Activated CD8-positive, alpha-beta memory T cell treated with anti-CD3 and anti-CD28 coated beads, Interleukin-2, amount 10 ng/mL, durations not matched to agents 7 days and 5 days (primary cell): Measurements from ENCODE around the gene LDLRAD4. TPM values are rescaled to one million over a fixed set of nuclear protein-coding genes. Genes with fewer than 3 reads are reported as not detected.
"Not testable (repeated sequence)": the region's sequence is repeated elsewhere in the genome, so short reads cannot be mapped to it uniquely, and the experiment has no call there.

Experiments
- ATAC-seq: fragments of 150-1000 bp; cut with Tn5 transposase; one replicate; pipeline ENCODE4 v1.10.0; 2021; ENCODE audit warnings: moderate library complexity
- CTCF ChIA-PET: fragments of 350-600 bp; sonication (Branson Sonifier 250); formaldehyde crosslinking; loops from one replicate; lab custom pipeline; 2021; ENCODE audit warnings: antibody characterized with exemption; lab: Charles Lee
- DNase-seq: peaks from one replicate; pipeline ENCODE4 v3.0.0-alpha.2; 2020
- H3K27ac Mint-ChIP-seq: one replicate; pipeline ENCODE4 v1.8.0; 2021; ENCODE audit warnings: mild to moderate bottlenecking, mixed read lengths
- H3K27me3 Mint-ChIP-seq: one replicate; pipeline ENCODE4 v1.8.0; 2021; ENCODE audit warnings: mixed read lengths
- H3K36me3 Mint-ChIP-seq: one replicate; pipeline ENCODE4 v1.8.0; 2021; ENCODE audit warnings: mild to moderate bottlenecking, mixed read lengths
- H3K4me1 Mint-ChIP-seq: one replicate; pipeline ENCODE4 v1.8.0; 2021; ENCODE audit warnings: mixed read lengths
- H3K4me3 Mint-ChIP-seq: one replicate; pipeline ENCODE4 v1.8.0; 2021; ENCODE audit warnings: mild to moderate bottlenecking, moderate library complexity, mixed read lengths
- H3K9me3 Mint-ChIP-seq: one replicate; pipeline ENCODE4 v1.8.0; 2022; ENCODE audit warnings: low read depth, mixed read lengths
- total RNA-seq, 2 experiments: library from RNA; stranded (reverse); gene quantifications; one replicate each; pipeline ENCODE4 v1.2.3, GENCODE V29; 2021

LDLRAD4 gene
- total RNA-seq, 2 experiments from 2014 or later, result 33.9 to 44.5 TPM

DNA sequence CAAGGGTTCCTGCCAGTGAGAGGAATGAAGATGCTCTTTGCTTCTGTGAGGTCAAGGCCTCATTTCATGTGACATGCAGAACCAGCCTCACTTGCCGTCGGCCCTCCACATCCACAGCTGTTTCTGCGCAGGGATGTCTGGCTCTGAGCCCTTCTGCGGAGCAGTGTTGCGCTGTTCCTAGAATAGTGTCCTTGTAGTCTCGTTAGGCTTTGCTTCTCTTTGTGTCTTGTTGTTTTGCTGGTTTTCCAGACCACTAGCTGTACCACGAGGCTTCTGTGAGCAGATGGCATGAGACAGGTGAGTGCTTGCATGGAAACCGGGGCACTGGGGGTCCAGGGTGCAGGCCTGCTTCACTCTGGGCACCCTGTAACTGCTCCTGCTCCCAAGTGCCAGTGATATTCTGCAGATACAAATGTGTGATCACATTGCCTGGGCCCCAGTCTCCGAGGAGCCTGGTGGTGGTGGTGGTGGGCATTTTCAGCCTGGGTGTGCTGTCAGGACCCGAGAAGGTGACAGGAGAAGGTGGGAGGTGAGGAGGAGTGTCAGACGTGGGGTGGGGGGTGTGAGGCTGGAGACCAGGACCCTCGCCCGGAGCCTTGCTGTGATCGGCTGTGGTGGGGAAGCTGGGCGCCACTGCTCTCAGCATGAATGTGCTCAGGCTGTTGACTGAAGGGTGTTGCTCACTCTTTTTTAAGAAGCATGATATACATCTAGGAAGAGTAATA lies 34.3 kb downstream of the LDLRAD4 start:
- no peak for ATAC-seq
- CTCF ChIA-PET, result no interaction called here
- DNase-seq, result no peak
- Mint-ChIP-seq H3K27me3 (peaks cover 28% of the 10 kb centered on the region), H3K4me1 (no peaks in the 10 kb centered on the region), H3K36me3 (no peaks in the 10 kb centered on the region), H3K4me3 (no peak overlapping the region), H3K9me3 (no peaks in the 10 kb centered on the region), H3K27ac (no peak overlapping the region)

DNA sequence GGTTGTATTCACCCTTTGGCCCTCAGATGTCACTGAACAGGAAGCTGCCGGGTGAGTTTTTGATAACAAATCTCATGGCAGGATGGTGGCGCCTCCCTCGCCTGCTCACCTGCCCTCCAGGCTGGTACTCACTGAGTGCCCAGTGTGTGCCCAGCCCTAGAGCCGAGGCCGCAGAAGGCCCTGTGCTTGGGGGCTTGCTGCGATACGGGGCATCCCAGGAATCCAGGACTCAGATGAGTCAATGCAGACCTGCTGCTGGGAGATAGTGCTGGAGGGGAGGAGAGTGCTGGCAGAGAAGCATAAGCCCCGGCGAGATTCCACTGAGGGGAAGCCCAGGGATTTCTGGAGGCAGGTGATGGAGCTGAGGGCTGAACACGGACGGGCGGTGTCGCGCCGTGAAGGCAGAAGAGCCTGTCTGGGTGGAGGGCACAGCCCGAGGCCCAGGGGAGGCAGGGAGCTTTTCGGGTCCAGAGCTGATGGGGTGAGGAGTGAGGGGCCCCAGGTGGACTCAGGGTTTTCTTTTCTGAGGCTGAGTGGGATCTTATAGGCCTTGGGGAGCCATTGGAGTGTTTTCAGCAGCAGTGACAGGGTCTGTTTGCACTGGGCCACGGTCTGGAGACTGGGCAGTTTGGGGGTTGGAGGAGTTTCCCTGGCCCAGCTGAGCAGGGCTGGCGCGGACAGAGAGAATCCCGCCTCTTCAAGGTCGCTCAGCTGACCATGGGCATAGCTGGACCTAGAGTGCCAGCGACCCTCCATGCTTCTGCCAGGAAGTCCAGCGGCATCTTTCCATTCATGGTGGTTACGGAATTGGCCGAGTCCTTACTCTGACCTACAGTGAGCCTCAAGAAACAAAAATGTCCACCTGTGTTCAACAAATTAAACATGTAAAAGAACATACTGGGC lies 35.5 kb downstream of the LDLRAD4 start:
- no peaks in the 10 kb centered on the region for H3K4me1 Mint-ChIP-seq
- no peaks in the 10 kb centered on the region for H3K9me3 Mint-ChIP-seq
- H3K27me3 Mint-ChIP-seq, result peaks cover 33% of the 10 kb centered on the region
- DNase-seq (no peak), ATAC-seq (no peak)
- H3K36me3 Mint-ChIP-seq, result no peaks in the 10 kb centered on the region
- no peak overlapping the region for H3K27ac Mint-ChIP-seq
- no peak overlapping the region for H3K4me3 Mint-ChIP-seq
- CTCF ChIA-PET, result no interaction called here

DNA sequence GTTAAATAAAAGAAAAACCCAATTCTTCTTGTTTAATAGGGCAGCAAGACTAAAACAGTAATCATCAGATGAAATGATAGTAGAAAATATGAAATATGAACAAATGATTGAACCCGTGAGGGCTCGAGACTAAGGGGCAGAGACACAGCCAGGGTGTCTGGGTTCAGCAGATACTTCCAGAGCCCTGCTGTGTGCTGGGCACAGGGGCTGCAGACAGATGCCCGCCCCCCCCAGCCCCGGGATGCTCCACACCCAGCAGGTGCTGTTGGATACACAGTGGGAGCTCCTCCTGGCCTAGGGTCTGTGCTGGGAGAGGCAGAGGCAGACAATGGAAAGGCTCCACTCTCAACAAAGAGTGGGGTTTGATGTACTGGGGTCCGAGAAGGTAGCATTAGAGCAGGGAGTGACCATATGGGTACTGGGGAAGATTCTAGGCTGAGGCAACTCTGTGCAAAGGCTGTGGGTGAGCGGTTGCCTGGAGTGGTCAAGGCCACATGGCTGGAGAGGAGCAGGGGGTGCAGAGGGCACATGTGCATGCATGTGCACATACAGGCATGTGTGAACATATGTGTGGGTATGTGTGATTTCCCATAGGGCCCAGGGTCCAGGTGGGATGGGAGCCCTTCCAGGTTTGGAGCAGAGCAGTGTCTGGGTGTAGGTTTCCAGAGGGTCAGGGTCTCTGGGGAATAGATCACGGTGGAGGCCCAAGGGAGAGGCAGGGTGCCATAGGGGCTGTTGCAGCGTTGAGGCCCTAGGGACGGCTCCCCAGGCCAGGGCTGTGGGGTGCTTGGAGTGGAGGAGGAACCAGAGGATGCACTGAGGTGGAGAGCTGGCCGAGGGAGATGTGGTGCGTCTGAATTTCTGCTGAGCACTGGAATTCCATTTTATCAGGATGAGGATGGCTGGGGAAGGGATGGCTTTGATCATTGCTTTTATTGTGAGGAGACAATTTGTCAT lies 36.7 kb downstream of the LDLRAD4 start:
- Mint-ChIP-seq H3K9me3 (no peaks in the 10 kb centered on the region), H3K4me1 (no peaks in the 10 kb centered on the region), H3K4me3 (no peak overlapping the region), H3K27ac (no peak overlapping the region), H3K36me3 (no peaks in the 10 kb centered on the region), H3K27me3 (peaks cover 38% of the 10 kb centered on the region)
- DNase-seq, result no peak
- ATAC-seq, result no peak
- CTCF ChIA-PET, result no interaction called here

- H3K36me3 Mint-ChIP-seq, result no peaks in the 10 kb centered on the region
- ATAC-seq, result no peak
- peaks cover 4% of the 10 kb centered on the region for H3K4me1 Mint-ChIP-seq
- peaks cover 43% of the 10 kb centered on the region for H3K27me3 Mint-ChIP-seq
- CTCF ChIA-PET, result no interaction called here
- no peak for DNase-seq
- no peak overlapping the region for H3K27ac Mint-ChIP-seq
- no peak overlapping the region for H3K4me3 Mint-ChIP-seq
- H3K9me3 Mint-ChIP-seq, result no peaks in the 10 kb centered on the region
Observed at GRCh38 chr18:13256444-13257305, 38.1 kb downstream of the LDLRAD4 start.

DNA sequence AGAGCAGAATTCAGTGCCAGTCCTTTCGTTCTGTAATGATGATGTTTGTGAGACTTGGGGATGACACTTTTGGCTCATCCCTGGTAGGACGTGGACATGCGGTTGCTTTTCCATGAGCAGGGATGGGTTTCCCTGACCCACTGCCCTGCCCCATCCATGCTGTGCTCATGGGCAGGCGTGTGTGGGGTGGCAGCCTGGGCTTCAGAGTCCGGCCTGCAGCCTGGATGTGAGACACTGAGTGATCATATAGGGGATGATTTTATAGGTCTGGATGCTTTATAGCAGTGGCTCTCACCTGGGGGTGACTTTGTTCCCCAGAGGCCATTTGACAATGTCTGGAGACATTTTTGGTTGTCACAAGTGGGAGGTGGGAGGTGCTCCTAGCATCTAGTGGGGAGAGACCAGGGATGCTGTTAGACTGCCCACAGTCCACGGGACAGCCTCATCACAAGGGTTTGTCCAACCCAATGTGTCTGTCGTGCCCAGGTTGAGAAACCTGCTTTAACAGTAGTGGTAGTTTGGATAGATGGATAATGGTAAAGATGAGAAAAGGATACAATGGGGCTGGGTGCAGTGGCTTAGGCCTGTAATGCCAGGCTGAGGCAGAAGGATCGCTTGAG lies 38.9 kb downstream of the LDLRAD4 start:
- CTCF ChIA-PET, result no interaction called here
- no peak overlapping the region for H3K27ac Mint-ChIP-seq
- DNase-seq, result no peak
- ATAC-seq, result no peak
- no peaks in the 10 kb centered on the region for H3K9me3 Mint-ChIP-seq
- peaks cover 44% of the 10 kb centered on the region for H3K27me3 Mint-ChIP-seq
- H3K4me3 Mint-ChIP-seq, result no peak overlapping the region
- no peaks in the 10 kb centered on the region for H3K36me3 Mint-ChIP-seq
- H3K4me1 Mint-ChIP-seq, result peaks cover 4% of the 10 kb centered on the region

GRCh38 chr18:13258921-13259320 lies 40.4 kb downstream of the LDLRAD4 start:
- DNase-seq (no peak), ATAC-seq (no peak)
- CTCF ChIA-PET, result no interaction called here
- Mint-ChIP-seq H3K36me3 (no peaks in the 10 kb centered on the region), H3K27me3 (peaks cover 44% of the 10 kb centered on the region), H3K4me3 (no peak overlapping the region), H3K9me3 (no peaks in the 10 kb centered on the region), H3K4me1 (peaks cover 4% of the 10 kb centered on the region), H3K27ac (no peak overlapping the region)

- Mint-ChIP-seq H3K27me3 (peaks cover 46% of the 10 kb centered on the region), H3K36me3 (no peaks in the 10 kb centered on the region), H3K4me1 (peaks cover 4% of the 10 kb centered on the region), H3K9me3 (no peaks in the 10 kb centered on the region), H3K27ac (no peak overlapping the region), H3K4me3 (no peak overlapping the region)
- CTCF ChIA-PET, result no interaction called here
- no peak for ATAC-seq
- no peak for DNase-seq
Observed at GRCh38 chr18:13259701-13260100, 41.1 kb downstream of the LDLRAD4 start.

- no peak for ATAC-seq
- Mint-ChIP-seq H3K9me3 (no peaks in the 10 kb centered on the region), H3K4me3 (no peak overlapping the region), H3K4me1 (peaks cover 6% of the 10 kb centered on the region), H3K27ac (no peak overlapping the region), H3K36me3 (no peaks in the 10 kb centered on the region), H3K27me3 (peaks cover 50% of the 10 kb centered on the region)
- CTCF ChIA-PET, result no interaction called here
- no peak for DNase-seq
Observed at GRCh38 chr18:13260197-13260934, 41.8 kb downstream of the LDLRAD4 start.

GRCh38 chr18:13260935-13261640 lies 42.5 kb downstream of the LDLRAD4 start:
- ATAC-seq, result no peak
- DNase-seq, result no peak
- Mint-ChIP-seq H3K9me3 (no peaks in the 10 kb centered on the region), H3K36me3 (no peaks in the 10 kb centered on the region), H3K4me1 (peaks cover 13% of the 10 kb centered on the region), H3K4me3 (no peak overlapping the region), H3K27me3 (peaks cover 48% of the 10 kb centered on the region), H3K27ac (no peak overlapping the region)
- CTCF ChIA-PET, result no interaction called here

- CTCF ChIA-PET, result no interaction called here
- H3K4me3 Mint-ChIP-seq, result no peak overlapping the region
- ATAC-seq, result no peak
- H3K9me3 Mint-ChIP-seq, result no peaks in the 10 kb centered on the region
- no peak for DNase-seq
- H3K27ac Mint-ChIP-seq, result no peak overlapping the region
- H3K36me3 Mint-ChIP-seq, result no peaks in the 10 kb centered on the region
- H3K27me3 Mint-ChIP-seq, result peaks cover 49% of the 10 kb centered on the region
- H3K4me1 Mint-ChIP-seq, result peaks cover 20% of the 10 kb centered on the region
Observed at GRCh38 chr18:13261661-13262357, 43.2 kb downstream of the LDLRAD4 start.

DNA sequence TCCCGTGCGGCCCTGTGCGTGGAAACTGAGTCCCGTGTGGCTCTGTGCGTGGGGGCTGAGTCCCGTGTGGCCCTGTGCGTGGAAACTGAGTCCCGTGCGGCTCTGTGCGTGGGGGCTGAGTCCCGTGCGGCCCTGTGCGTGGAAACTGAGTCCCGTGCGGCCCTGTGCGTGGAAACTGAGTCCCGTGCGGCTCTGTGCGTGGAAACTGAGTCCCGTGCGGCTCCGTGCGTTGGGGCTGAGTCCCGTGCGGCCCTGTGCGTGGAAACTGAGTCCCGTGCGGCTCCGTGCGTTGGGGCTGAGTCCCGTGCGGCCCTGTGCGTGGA lies 43.8 kb downstream of the LDLRAD4 start:
- ATAC-seq, H3K36me3 Mint-ChIP-seq, DNase-seq, H3K9me3 Mint-ChIP-seq, H3K27ac Mint-ChIP-seq, CTCF ChIA-PET, H3K4me3 Mint-ChIP-seq: not testable (repeated sequence)
- peaks cover 52% of the 10 kb centered on the region for H3K27me3 Mint-ChIP-seq
- peaks cover 25% of the 10 kb centered on the region for H3K4me1 Mint-ChIP-seq
